ENCODE data around the gene RPUSD1.
A peak's percentile ranks its signal among the peaks of the same experiment; 100 is the strongest.
"Not testable (repeated sequence)": the region's sequence is repeated elsewhere in the genome, so short reads cannot be mapped to it uniquely, and the experiment has no call there.

Gene RPUSD1

GRCh38 chr16:782258-782657, 5.9 kb downstream of the RPUSD1 start:
- no peak for FAIRE-seq

- FAIRE-seq: no peak
These were observed 6.7 kb downstream of the RPUSD1 start for GRCh38 chr16:781346-782010.

- no peak for FAIRE-seq
These were observed 7.9 kb downstream of the RPUSD1 start for GRCh38 chr16:780296-780695.

GRCh38 chr16:779561-779960, 8.6 kb downstream of the RPUSD1 start:
- FAIRE-seq: no peak

- FAIRE-seq: no peak
These were observed 9.2 kb downstream of the RPUSD1 start for GRCh38 chr16:778909-779527.

GRCh38 chr16:778447-778846, 9.7 kb downstream of the RPUSD1 start:
- FAIRE-seq: no peak

- FAIRE-seq: peak; percentile 44
These were observed 10.4 kb downstream of the RPUSD1 start for GRCh38 chr16:777826-778225.

- FAIRE-seq: no peak
These were observed 11.4 kb downstream of the RPUSD1 start for GRCh38 chr16:776824-777223.

- not testable (repeated sequence) for FAIRE-seq
These were observed 11.9 kb downstream of the RPUSD1 start for GRCh38 chr16:776298-776697.

- FAIRE-seq: no peak
These were observed 12.9 kb downstream of the RPUSD1 start for GRCh38 chr16:775236-775796.

GRCh38 chr16:774086-775001, 13.8 kb downstream of the RPUSD1 start:
- FAIRE-seq: no peak

- no peak for FAIRE-seq
These were observed 15.2 kb downstream of the RPUSD1 start for GRCh38 chr16:772959-773358.

- no peak for FAIRE-seq
These were observed 17.8 kb downstream of the RPUSD1 start for GRCh38 chr16:770411-770810.

- no peak for FAIRE-seq
These were observed 18.2 kb downstream of the RPUSD1 start for GRCh38 chr16:769934-770333.

GRCh38 chr16:769184-769784, 18.9 kb downstream of the RPUSD1 start:
- FAIRE-seq: no peak

GRCh38 chr16:768428-768827, 19.8 kb downstream of the RPUSD1 start:
- FAIRE-seq: no peak

- FAIRE-seq: no peak
These were observed 20.4 kb downstream of the RPUSD1 start for GRCh38 chr16:767743-768235.

GRCh38 chr16:766820-767640, 21.2 kb downstream of the RPUSD1 start:
- FAIRE-seq: no peak

GRCh38 chr16:766008-766819, 22.0 kb downstream of the RPUSD1 start:
- no peak for FAIRE-seq

GRCh38 chr16:765488-765865, 22.7 kb downstream of the RPUSD1 start:
- FAIRE-seq: no peak

GRCh38 chr16:764848-765487, 23.2 kb downstream of the RPUSD1 start:
- FAIRE-seq: no peak

Data from G401.6 (cell line).